Activated T-cell treated with anti-CD3 and anti-CD28 coated beads, Interleukin-2, amount 50 U/mL, for 4 hours (primary cell): ENCODE data around the gene FBLL1. TPM values are rescaled to one million over a fixed set of nuclear protein-coding genes. Genes with fewer than 3 reads are reported as not detected.
"Not testable (repeated sequence)": the region's sequence is repeated elsewhere in the genome, so short reads cannot be mapped to it uniquely, and the experiment has no call there.

Source experiments
- ATAC-seq, 2 donors: fragments of 200-7000 bp; cut with Tn5 transposase; one replicate each; pipeline ENCODE4 v1.10.0; 2021
- DNase-seq: peaks from one replicate; pipeline ENCODE4 v3.0.0-alpha.2; 2020
- H3K27me3 Mint-ChIP-seq: one replicate; pipeline ENCODE4 v1.8.0; 2021; ENCODE audit warnings: low read depth, mixed read lengths
- H3K36me3 Mint-ChIP-seq: one replicate; pipeline ENCODE4 v1.8.0; 2022; ENCODE audit warnings: mixed read lengths; ENCODE audit not compliant: insufficient read depth
- H3K4me1 Mint-ChIP-seq: one replicate; pipeline ENCODE4 v1.8.0; 2021; ENCODE audit warnings: low read depth, mixed read lengths
- H3K4me3 Mint-ChIP-seq: one replicate; pipeline ENCODE4 v1.8.0; 2021; ENCODE audit warnings: mild to moderate bottlenecking, moderate library complexity, mixed read lengths
- H3K9me3 Mint-ChIP-seq: one replicate; pipeline ENCODE4 v1.8.0; 2021; ENCODE audit warnings: mixed read lengths
- total RNA-seq, 3 donors: library from RNA; stranded (reverse); gene quantifications; one replicate each; pipeline ENCODE4 v1.2.1, GENCODE V29; 2021

Gene FBLL1
- total RNA-seq, 3 donors from 2014 or later: 0.15 TPM; not detected in 2

DNA sequence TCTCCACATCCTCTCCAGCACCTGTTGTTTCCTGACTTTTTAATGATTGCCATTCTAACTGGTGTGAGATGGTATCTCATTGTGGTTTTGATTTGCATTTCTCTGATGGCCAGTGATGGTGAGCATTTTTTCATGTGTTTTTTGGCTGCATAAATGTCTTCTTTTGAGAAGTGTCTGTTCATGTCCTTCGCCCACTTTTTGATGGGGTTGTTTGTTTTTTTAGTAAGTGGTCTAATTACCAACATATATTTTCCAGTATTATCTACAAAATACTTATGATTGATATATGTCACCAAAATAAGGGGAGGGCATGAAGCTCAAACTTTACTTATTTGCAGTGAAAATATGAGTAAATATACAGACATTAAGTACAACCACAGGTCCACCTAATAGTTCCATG lies 45.1 kb downstream of the FBLL1 start:
- H3K27me3 Mint-ChIP-seq, ATAC-seq, H3K4me3 Mint-ChIP-seq, DNase-seq, H3K36me3 Mint-ChIP-seq, H3K9me3 Mint-ChIP-seq: not testable (repeated sequence)
- peaks cover 34% of the 10 kb centered on the region for H3K4me1 Mint-ChIP-seq

DNA sequence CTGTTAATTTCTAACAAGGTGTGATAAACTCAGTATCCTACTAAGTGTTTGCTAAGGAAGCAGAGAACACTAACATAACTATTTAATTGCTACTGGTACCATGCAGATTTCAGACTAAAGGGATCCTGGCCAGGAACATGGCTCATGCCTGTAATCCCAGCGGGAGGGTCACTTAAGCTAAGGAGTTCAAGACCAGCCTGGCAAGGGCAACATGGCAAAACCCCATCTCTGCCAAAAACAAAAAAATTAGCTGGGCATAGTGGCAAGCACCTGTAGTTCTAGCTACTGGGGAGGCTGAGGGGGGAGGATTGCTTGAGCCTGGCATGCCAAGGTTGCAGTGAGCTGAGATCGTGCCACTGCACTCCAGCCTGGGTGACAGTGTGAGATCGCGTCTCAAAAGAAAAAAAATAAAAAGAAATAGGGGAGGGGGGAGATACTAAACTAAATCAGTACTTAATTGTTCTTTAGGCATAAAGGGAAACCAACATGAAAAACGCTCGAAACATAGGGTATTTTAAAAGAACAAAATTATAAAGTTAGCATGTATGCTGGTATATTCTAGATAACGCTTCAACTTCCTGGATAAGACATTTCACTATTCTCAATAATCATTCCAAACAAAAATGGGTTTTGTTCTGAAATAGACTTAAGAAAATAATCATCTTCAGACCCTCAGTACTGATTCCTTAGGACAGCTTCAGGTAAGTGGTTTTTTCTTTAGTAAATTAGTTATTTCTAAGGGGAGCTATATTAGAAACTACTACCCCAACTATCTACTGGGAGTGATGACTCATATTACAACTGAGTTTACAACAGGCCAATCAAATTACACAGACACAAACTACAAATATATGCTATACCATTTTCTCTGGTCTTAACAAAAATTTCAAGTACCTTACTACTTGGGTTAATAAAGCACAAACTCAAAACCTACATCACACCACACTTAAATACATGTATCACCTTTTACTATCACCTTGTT lies 46.6 kb downstream of the FBLL1 start:
- peaks cover 42% of the 10 kb centered on the region for H3K4me1 Mint-ChIP-seq
- DNase-seq (no peak), ATAC-seq (no peak)
- H3K27me3 Mint-ChIP-seq: no peaks in the 10 kb centered on the region
- peaks cover 8% of the 10 kb centered on the region for H3K36me3 Mint-ChIP-seq
- H3K4me3 Mint-ChIP-seq: no peak overlapping the region
- H3K9me3 Mint-ChIP-seq: no peaks in the 10 kb centered on the region

DNA sequence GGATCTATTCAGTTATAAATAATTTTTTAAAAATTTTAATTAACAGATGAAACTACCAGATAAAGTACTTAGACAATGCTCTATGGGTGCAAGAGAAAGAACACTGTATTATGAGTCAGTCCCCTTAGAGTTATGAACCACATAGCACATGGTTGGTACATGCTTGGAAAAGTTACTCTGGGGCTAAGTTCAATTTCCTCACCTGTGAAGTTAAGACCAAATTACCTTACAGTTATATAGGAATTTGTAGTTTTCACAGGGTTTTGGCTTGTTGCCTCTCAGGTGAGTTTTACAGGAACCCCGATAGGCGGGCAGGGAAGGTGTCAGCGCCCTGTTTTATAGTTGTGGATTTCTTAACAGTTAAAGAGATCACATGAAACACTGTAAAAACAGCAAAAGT lies 48.9 kb downstream of the FBLL1 start:
- Mint-ChIP-seq H3K4me3 (peak overlapping the region; percentile 94), H3K27me3 (no peaks in the 10 kb centered on the region), H3K9me3 (no peaks in the 10 kb centered on the region), H3K36me3 (peaks cover 2% of the 10 kb centered on the region), H3K4me1 (peaks cover 34% of the 10 kb centered on the region)
- ATAC-seq (no peak), DNase-seq (no peak)

DNA sequence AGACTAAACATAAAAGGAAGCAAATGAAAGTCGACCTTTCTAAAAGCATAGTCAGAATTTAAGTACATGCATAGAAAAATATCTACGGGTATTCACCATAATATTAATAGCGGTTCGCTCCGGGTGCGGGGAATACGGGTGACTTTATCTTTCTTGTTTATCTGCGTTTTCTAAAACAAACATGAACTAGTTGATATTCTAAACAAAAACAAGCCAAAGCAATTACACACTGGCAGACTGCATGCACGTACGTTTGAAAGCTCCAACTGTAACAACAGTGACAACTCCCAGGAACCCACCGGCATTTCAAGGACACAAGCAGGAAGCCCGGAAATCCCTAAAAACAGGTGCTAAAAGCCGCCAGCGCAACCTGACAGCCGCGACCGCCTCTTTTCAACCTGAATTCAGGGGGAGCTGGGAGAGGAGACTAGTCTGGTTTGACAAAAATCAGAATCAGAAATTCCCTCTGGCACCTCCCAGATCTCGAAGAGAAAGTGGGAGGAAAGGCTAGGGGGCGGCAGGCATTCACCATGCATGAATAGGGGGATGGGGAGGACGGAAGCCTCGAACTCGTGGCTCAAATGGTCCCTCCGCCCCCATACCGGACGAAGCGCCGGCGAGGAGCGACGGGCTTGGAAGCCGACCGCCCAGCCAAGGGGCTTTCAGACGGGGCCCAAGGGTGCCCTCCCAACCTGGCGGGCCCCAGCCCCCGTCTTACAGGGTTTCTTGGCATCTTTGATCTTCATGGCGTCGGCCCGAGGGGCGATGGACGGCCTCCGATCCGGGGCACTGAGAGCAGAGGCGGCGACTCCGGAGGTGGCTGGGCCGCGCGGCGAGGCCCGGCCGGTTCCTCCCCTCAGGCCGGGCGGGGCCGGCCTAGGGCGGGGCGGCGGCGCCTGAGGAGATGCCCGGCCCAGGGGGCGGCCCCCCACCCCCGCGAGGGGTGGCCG lies 49.7 kb downstream of the FBLL1 start, which contains the start of gene PANK3:
TSS of gene PANK3 (minus strand) at position 831 of the 950 bp plus-strand sequence. CDS start at position 746, 85 bp downstream.
- Mint-ChIP-seq H3K36me3 (peaks cover 2% of the 10 kb centered on the region), H3K27me3 (no peaks in the 10 kb centered on the region), H3K4me3 (peak within 1 kb of the TSS; percentile 94), H3K9me3 (no peaks in the 10 kb centered on the region), H3K4me1 (peaks cover 32% of the 10 kb centered on the region)
- DNase-seq: no peak
- ATAC-seq: peak; percentile 77

DNA sequence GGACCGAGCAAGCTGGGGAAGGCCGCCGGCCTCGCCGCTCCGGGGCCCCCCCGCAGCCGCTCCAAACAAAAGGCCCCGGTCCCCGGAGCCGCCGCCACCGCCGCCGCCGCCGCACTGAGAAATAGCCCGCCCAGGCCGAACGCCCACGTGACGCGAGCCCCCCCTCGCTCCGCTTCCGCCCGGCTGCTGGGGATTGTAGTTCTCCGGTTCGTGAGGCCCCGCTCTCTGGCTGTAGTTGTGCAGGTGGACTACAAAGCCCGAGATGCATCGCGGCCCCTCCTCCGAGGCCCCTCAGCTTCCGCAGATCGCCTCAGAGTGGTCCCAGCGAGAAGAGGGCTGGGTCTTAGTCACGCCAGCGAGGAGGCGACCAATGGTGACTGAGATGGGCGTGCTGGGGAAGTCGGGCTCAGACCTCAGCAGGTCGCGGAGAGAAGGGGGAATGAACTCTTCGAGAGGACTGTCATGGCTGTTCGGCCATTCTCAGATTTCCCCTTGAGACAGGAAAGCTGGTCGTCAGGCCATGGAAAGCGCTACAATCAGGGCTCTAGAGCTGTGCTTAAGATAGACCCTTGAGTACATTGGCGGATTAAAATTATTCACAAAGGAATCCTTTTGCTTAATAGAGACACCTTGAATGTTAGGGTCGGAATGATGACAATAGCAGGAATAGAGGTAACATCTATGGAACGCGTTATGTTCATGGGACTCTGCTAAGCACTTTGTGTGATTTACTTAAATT lies 50.6 kb downstream of the FBLL1 start:
- no peaks in the 10 kb centered on the region for H3K36me3 Mint-ChIP-seq
- peaks cover 32% of the 10 kb centered on the region for H3K4me1 Mint-ChIP-seq
- peak; percentile 94 for DNase-seq
- peak overlapping the region; percentile 84 for H3K4me3 Mint-ChIP-seq
- H3K27me3 Mint-ChIP-seq: no peaks in the 10 kb centered on the region
- no peaks in the 10 kb centered on the region for H3K9me3 Mint-ChIP-seq
- ATAC-seq: peak; percentile 98 to 99

DNA sequence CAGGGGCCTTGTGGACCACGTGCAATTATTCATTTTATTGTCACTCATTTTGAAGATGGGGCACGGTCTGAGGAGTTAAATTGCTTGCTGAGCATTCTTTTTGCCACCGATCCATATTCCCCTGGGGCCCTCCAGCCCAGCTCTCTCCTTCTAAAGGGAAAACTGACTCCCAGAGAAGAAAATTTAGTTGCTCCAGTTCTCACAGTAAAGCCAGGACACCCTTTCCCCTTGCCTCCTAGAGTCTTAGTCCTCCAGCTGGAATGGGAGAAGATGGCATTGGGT lies 51.1 kb downstream of the FBLL1 start:
- no peaks in the 10 kb centered on the region for H3K9me3 Mint-ChIP-seq

More for the DNA sequence above, 51.1 kb downstream of the FBLL1 start:
- DNase-seq (no peak), ATAC-seq (no peak)
- peaks cover 31% of the 10 kb centered on the region for H3K4me1 Mint-ChIP-seq
- H3K27me3 Mint-ChIP-seq: no peaks in the 10 kb centered on the region
- H3K36me3 Mint-ChIP-seq: no peaks in the 10 kb centered on the region
- peak overlapping the region; percentile 84 for H3K4me3 Mint-ChIP-seq

Other genes with a start within 250 kb of the FBLL1 start
- gene WWC1, start 237.7 kb upstream of the FBLL1 start, total RNA-seq: 1 to 10 TPM in 2 of 3 donors, under 1 TPM in 1; 0.86 to 5.0 (median 1.7) TPM
- gene RARS1, start 42.8 kb upstream of the FBLL1 start, total RNA-seq: 100 to 1,000 TPM; 160 to 183 (median 168) TPM
- 10 to 100 TPM; 38.6 to 44.0 (median 41.6) TPM for gene PANK3, start 50.1 kb downstream of the FBLL1 start, total RNA-seq